Sigmoid colon (tissue), 7 donors: ENCODE data around the gene CNIH3. TPM values are rescaled to one million over a fixed set of nuclear protein-coding genes. Genes with fewer than 3 reads are reported as not detected.
"Not testable (repeated sequence)": the region's sequence is repeated elsewhere in the genome, so short reads cannot be mapped to it uniquely, and the experiment has no call there.

Experiments
- DNase-seq: peaks from one replicate; pipeline ENCODE4 v3.0.0-alpha.2; 2019
- H3K27ac ChIP-seq, 4 donors: fragments of 200-600 bp; sonication (generic); one replicate each; pipeline ENCODE4 v1.5.1; 2016 to 2019; ENCODE audit warnings: mild to moderate bottlenecking in 1 of 4
- H3K27me3 ChIP-seq, 3 donors: fragments of 200-600 bp; sonication (generic); one replicate each; pipeline ENCODE4 v1.5.1; 2019; ENCODE audit warnings: mild to moderate bottlenecking in 1 of 3
- H3K36me3 ChIP-seq, 4 donors: fragments of 200-600 bp; sonication (generic); one replicate each; pipeline ENCODE4 v1.5.1; 2016 to 2019
- H3K4me1 ChIP-seq, 4 donors: fragments of 200-600 bp; sonication (generic); one replicate each; pipeline ENCODE4 v1.5.1; 2017 to 2019
- H3K4me3 ChIP-seq, 4 donors: fragments of 200-600 bp; sonication (generic); one replicate each; pipeline ENCODE4 v1.5.1; 2017 to 2019; ENCODE audit warnings: mild to moderate bottlenecking in 2 of 4, moderate library complexity in 1 of 4
- H3K9me3 ChIP-seq, 4 donors: fragments of 200-600 bp in 3 of 4; sonication (generic) in 3 of 4; one replicate each; pipeline versions ENCODE4 v1.5.1 to v1.6.1; 2013 to 2019
- EP300 ChIP-seq, 4 donors: sonication (generic); formaldehyde crosslinking; IDR thresholded peaks; one replicate each; pipeline ENCODE4 v1.6.1; 2017; ENCODE audit warnings: antibody characterized with exemption in 4 of 4
- POLR2A ChIP-seq, 2 donors: fragments of 450-650 bp; IDR thresholded peaks; one replicate each; pipeline ENCODE4 v1.6.1; 2016; ENCODE audit warnings: antibody characterized with exemption in 2 of 2, mild to moderate bottlenecking in 2 of 2, moderate library complexity in 2 of 2
- POLR2AphosphoS5 ChIP-seq, 4 donors: sonication (generic); formaldehyde crosslinking; IDR thresholded peaks; one replicate each; pipeline ENCODE4 v1.6.1; 2017; ENCODE audit warnings: antibody characterized with exemption in 4 of 4
- WGBS, 2 donors: extraction: QIAGEN DNeasy Blood & Tissue Kit; methylation state at CpG; one replicate each; pipeline ENCODE4 v1.1.7; 2013; 5-methylcytosine and 5-hydroxymethylcytosine counted together
- intact Hi-C: fragments of 100-400 bp; cut with DNase I; formaldehyde crosslinking; loops from one replicate; pipeline ENCODE4 v1.15.1; 2023
- polyA plus RNA-seq, 3 donors: library from polyadenylated mRNA; stranded (reverse); fragments of 200-250 nt; gene quantifications; one replicate each; pipeline ENCODE4 v1.2.3, GENCODE V29; 2013
- total RNA-seq, 4 donors: library from RNA; depleted of rRNA; stranded (reverse); fragments of >200 nt; gene quantifications; one replicate each; pipeline ENCODE4 v1.1.0, GENCODE V29; 2016
- TF ChIP-seq, protein P1 (sequence below), 4 experiments: fragments of 450-650 bp in 3 of 4; fragments of 200-600 bp in 1 of 4; IDR thresholded peaks; one replicate each; pipeline ENCODE4 v1.5.1; 2016 to 2019; ENCODE audit warnings: antibody characterized with exemption in 4 of 4, mild to moderate bottlenecking in 3 of 4, moderate library complexity in 2 of 4
- donor health status: healthy with polysubstance abuse.
- donor health status: Bipolar disorder and iron deficiency.
- donor health status: healthy.

Gene CNIH3
- total RNA-seq (1 to 10 TPM; 1.4 to 2.8 (median 2.3) TPM), polyA plus RNA-seq (1 to 10 TPM in 2 of 3 donors, under 1 TPM in 1; 0.60 to 1.4 (median 1.0) TPM)

DNA sequence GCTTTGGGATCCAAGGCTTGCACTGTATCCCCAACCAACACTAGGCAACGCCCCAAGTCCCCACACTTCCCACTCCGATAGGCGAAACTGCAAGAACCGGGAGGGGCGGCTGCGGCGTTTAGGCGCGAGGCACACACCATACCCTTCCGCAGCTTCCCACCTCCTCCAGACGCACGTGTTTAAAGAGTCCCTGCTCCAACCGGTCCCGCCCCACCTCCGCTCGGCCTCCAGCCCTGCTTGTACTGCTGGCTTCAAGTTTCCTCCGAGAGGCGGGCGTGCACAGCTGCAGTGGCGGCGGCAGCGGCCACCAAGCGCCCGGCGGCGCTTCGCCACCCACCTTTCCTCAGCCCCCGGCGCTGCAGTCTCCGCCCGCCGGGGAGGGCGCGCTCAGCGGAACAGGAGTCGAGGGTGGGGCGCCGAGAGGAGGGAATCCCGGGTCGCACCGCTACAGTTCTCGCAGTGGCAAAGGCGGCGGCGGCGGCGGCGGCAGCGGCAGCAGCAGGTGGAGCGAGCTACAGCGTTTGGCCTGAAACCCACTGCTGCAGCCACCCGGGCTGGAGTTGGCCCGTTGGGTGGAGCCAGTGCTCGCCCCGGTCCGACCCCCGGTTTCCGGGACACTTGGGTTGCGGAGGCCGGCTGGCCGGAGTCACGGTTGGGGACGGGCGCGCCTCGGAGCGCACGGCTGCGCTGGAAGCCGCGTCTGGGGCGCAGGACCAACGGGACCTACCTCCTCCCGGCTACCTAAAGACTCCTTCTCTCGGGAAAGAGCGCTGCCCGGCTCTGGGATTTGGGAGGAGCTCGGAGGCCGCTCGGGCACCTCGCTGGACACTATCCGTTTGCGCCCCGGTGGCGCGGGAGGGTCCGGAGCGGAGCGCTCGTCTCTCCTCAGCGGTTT, at the start of gene CNIH3:
Gene CNIH3, plus strand, starts transcription at position 457 of the 895 bp plus-strand sequence. CDS start 858 bp downstream, outside the sequence.
- H3K27me3 ChIP-seq, result peaks cover 22 to 61% (median 28%) of the 10 kb centered on the region in 3 donors
- no peak for DNase-seq
- TF ChIP-seq POLR2AphosphoS5 (IDR thresholded peaks at IDR 0.05), result no peak
- TF ChIP-seq, protein P1, sequence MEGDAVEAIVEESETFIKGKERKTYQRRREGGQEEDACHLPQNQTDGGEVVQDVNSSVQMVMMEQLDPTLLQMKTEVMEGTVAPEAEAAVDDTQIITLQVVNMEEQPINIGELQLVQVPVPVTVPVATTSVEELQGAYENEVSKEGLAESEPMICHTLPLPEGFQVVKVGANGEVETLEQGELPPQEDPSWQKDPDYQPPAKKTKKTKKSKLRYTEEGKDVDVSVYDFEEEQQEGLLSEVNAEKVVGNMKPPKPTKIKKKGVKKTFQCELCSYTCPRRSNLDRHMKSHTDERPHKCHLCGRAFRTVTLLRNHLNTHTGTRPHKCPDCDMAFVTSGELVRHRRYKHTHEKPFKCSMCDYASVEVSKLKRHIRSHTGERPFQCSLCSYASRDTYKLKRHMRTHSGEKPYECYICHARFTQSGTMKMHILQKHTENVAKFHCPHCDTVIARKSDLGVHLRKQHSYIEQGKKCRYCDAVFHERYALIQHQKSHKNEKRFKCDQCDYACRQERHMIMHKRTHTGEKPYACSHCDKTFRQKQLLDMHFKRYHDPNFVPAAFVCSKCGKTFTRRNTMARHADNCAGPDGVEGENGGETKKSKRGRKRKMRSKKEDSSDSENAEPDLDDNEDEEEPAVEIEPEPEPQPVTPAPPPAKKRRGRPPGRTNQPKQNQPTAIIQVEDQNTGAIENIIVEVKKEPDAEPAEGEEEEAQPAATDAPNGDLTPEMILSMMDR (IDR thresholded peaks at IDR 0.05), result no peak
- TF ChIP-seq EP300 (IDR thresholded peaks at IDR 0.05), result no peak
- no peak for TF ChIP-seq POLR2A (IDR thresholded peaks at IDR 0.05)
- 1 to 2% methylated on average over 91 of the region's 91 CpGs for WGBS, 2 donors
- no peaks in the 10 kb centered on the region for H3K36me3 ChIP-seq
- intact Hi-C loops, result no loop called here
- H3K4me3 ChIP-seq, result peak within 1 kb of the TSS in 3 of 4 donors; percentile 24 to 39 (median 33)
- H3K27ac ChIP-seq, result no peak within 1 kb of the TSS
- H3K4me1 ChIP-seq, result peaks cover 0 to 17% (median 17%) of the 10 kb centered on the region in 4 donors
- no peaks in the 10 kb centered on the region for H3K9me3 ChIP-seq

DNA sequence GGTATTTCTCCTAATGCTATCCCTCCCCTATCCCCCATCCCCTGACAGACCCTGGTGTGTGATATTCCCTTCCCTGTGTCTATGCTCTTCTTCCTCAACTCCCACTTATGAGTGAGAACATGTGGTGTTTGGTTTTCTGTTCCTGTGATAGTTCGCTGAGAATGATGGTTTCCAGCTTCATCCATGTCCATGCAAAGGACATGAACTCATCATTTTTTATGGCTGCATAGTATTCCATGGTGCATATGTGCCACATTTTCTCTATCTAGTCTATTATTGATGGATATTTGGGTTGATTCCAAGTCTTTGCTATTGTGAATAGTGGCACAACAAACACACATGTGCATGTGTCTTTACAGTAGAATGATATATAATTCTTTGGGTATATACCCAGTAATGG, 49.6 kb upstream of the CNIH3 start:
- WGBS, 2 donors, result 85 to 91% methylated on average over 1 of the region's 1 CpG

DNA sequence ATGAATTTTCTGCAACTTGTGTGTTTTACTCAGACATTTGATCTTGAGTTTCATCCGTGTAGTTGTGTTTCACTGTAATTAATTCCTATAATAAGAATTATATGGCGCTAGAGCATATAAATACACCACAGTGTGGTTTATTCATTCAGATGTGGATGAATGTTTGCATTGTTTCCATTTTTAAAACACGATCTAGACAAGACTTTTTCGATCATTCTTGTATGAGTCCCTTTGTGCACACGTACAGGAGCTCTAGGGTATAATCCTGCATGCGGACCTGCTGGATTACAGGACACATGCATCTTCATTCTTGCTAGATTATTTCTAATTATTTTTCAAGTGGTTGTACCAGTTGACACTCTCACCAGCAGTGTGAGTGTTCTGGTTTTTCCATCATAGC, 46.8 kb upstream of the CNIH3 start:
- WGBS, 2 donors, result 92 to 94% methylated on average over 6 of the region's 6 CpGs
- Histone ChIP-seq H3K4me3 (no peak overlapping the region), H3K27me3 (no peaks in the 10 kb centered on the region), H3K36me3 (no peaks in the 10 kb centered on the region), H3K4me1 (no peaks in the 10 kb centered on the region), H3K9me3 (no peaks in the 10 kb centered on the region), H3K27ac (no peak overlapping the region)
- intact Hi-C loops, result no loop called here
- DNase-seq, result no peak
- TF ChIP-seq POLR2AphosphoS5 (IDR thresholded peaks at IDR 0.05) (no peak), EP300 (IDR thresholded peaks at IDR 0.05) (no peak), POLR2A (IDR thresholded peaks at IDR 0.05) (no peak)
- TF ChIP-seq, protein P1 (IDR thresholded peaks at IDR 0.05), result no peak

More for the DNA sequence above, 49.6 kb upstream of the CNIH3 start:
- DNase-seq, intact Hi-C loops, H3K27me3 ChIP-seq, H3K27ac ChIP-seq, H3K4me3 ChIP-seq, H3K9me3 ChIP-seq, H3K4me1 ChIP-seq, H3K36me3 ChIP-seq: not testable (repeated sequence)

DNA sequence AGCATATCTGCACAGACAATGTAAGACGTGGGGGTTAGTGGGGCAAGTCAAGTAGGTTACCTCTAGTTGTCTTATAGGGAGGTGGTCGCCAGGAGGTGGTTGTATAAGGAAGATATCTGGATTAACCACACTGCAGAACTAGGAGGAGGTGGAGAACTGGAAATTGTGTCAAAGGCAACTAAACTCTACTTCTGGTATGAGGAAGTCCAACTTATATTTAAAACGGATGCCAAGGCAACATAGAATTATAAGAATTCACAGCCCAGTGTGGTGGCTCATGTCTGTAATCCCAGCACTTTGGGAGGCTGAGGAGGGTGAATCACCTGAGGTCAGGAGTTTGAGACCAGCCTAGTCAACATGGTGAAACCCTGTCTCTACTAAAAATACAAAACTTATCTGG, 44.1 kb upstream of the CNIH3 start:
- H3K4me3 ChIP-seq, H3K27me3 ChIP-seq, intact Hi-C loops, H3K4me1 ChIP-seq, H3K9me3 ChIP-seq, DNase-seq, H3K36me3 ChIP-seq, H3K27ac ChIP-seq: not testable (repeated sequence)
- WGBS, 2 donors, result 29 to 71% methylated on average over 3 of the region's 3 CpGs

DNA sequence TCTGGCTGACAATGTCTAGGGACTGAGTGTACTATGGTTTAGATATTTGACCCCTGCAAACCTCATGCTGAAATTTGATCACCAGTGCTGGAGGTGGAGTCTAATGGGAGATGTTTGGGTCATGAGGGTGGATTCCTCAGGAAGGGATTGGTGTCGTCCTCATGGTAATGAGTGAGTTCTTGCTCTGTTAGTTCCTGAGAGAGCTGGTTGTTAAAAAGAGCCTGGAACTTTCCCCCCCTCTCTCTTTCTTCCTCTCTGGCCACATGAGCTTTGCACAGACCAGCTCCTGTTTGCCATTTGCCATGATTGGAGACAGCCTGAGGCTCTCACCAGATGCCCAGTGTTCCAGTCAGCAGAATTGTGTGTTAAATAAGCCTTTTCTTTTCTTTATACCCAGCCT, 36.6 kb upstream of the CNIH3 start:
- intact Hi-C loops, result no loop called here
- no peaks in the 10 kb centered on the region for H3K27me3 ChIP-seq
- TF ChIP-seq POLR2A (IDR thresholded peaks at IDR 0.05) (no peak), POLR2AphosphoS5 (IDR thresholded peaks at IDR 0.05) (no peak), EP300 (IDR thresholded peaks at IDR 0.05) (no peak)
- TF ChIP-seq, protein P1 (IDR thresholded peaks at IDR 0.05), result no peak
- H3K27ac ChIP-seq, result no peak overlapping the region
- H3K4me1 ChIP-seq, result no peaks in the 10 kb centered on the region
- 69 to 84% methylated on average over 1 of the region's 1 CpG for WGBS, 2 donors
- no peaks in the 10 kb centered on the region for H3K36me3 ChIP-seq
- H3K4me3 ChIP-seq, result no peak overlapping the region
- H3K9me3 ChIP-seq, result peaks cover 0 to 7% (median 0%) of the 10 kb centered on the region in 4 donors
- DNase-seq, result no peak
